ENCODE measurements around the gene PIERCE2.
"Not testable (repeated sequence)": the region's sequence is repeated elsewhere in the genome, so short reads cannot be mapped to it uniquely, and the experiment has no call there.

PIERCE2 gene

GRCh38 chr15:55408012-55408928, at the start of gene PIERCE2, which contains the start of gene CCPG1:
Gene PIERCE2, plus strand, starts transcription at chr15:55408495. Its CDS starts 274 bp downstream, at chr15:55408769.
Gene CCPG1, minus strand, starts transcription at chr15:55408359. Its CDS starts 18,935 bp downstream, at chr15:55389424.
- DNase-seq, result peak; percentile 96

GRCh38 chr15:55360256-55360655, 48.0 kb upstream of the PIERCE2 start:
- no peak for DNase-seq

GRCh38 chr15:55361048-55361447, 47.2 kb upstream of the PIERCE2 start:
- no peak for DNase-seq

- DNase-seq, result no peak
Observed at GRCh38 chr15:55362641-55363040, 45.7 kb upstream of the PIERCE2 start.

GRCh38 chr15:55366981-55367380, 41.3 kb upstream of the PIERCE2 start:
- DNase-seq, result no peak

GRCh38 chr15:55372701-55373440, 35.4 kb upstream of the PIERCE2 start:
- no peak for DNase-seq

GRCh38 chr15:55379095-55379494, 29.2 kb upstream of the PIERCE2 start:
- DNase-seq, result no peak

GRCh38 chr15:55381595-55381994, 26.7 kb upstream of the PIERCE2 start:
- DNase-seq, result no peak

- no peak for DNase-seq
Observed at GRCh38 chr15:55383687-55384086, 24.6 kb upstream of the PIERCE2 start.

GRCh38 chr15:55387027-55387426, 21.3 kb upstream of the PIERCE2 start:
- no peak for DNase-seq

GRCh38 chr15:55389264-55389607, 19.1 kb upstream of the PIERCE2 start:
- no peak for DNase-seq

GRCh38 chr15:55394694-55395093, 13.6 kb upstream of the PIERCE2 start:
- DNase-seq, result no peak

- no peak for DNase-seq
Observed at GRCh38 chr15:55398243-55398642, 10.1 kb upstream of the PIERCE2 start.

- not testable (repeated sequence) for DNase-seq
Observed at GRCh38 chr15:55400050-55400449, 8.2 kb upstream of the PIERCE2 start.

GRCh38 chr15:55401786-55402246, 6.5 kb upstream of the PIERCE2 start:
- DNase-seq, result no peak

- DNase-seq, result no peak
Observed at GRCh38 chr15:55402707-55403106, 5.6 kb upstream of the PIERCE2 start.

GRCh38 chr15:55403531-55403930, 4.8 kb upstream of the PIERCE2 start:
- DNase-seq, result no peak

- DNase-seq, result no peak
Observed at GRCh38 chr15:55407498-55408011, 740 bp upstream of the PIERCE2 start.

- not testable (repeated sequence) for DNase-seq
Observed at GRCh38 chr15:55408976-55409375, 681 bp downstream of the PIERCE2 start.

GRCh38 chr15:55417678-55418077, 9.4 kb downstream of the PIERCE2 start:
- not testable (repeated sequence) for DNase-seq

GRCh38 chr15:55420171-55420866, 12.0 kb downstream of the PIERCE2 start:
- DNase-seq, result no peak

- no peak for DNase-seq
Observed at GRCh38 chr15:55422089-55422488, 13.8 kb downstream of the PIERCE2 start.

All from femur (tissue), 1 donor.